DND-41 (cell line): ENCODE results near the gene C10orf90.

Experiments used
- ATAC-seq: fragments of 200-7000 bp; cut with Tn5 transposase; 3 replicates; pipeline ENCODE4 v1.9.1; 2021; ENCODE audit warnings: low read depth; ENCODE audit not compliant: insufficient read depth
- DNase-seq: peaks from one replicate; pipeline ENCODE4 v3.0.0-alpha.2; 2020
- H2AFZ ChIP-seq: 2 replicates; pipeline ENCODE4 v1.6.0; 2012; ENCODE audit warnings: low read depth, low read length
- H3K27ac ChIP-seq: 2 replicates; pipeline ENCODE4 v1.5.1; 2012; ENCODE audit warnings: low read length, inconsistent platforms
- H3K27me3 ChIP-seq: fragments of 200-600 bp; sonication (generic); 2 replicates; pipeline ENCODE4 v1.6.0; 2012; ENCODE audit warnings: low read length, mild to moderate bottlenecking, inconsistent platforms; ENCODE audit not compliant: insufficient read depth, poor library complexity
- H3K36me3 ChIP-seq: 2 replicates; pipeline ENCODE4 v1.5.1; 2012; ENCODE audit warnings: low read length, inconsistent platforms; ENCODE audit not compliant: insufficient read depth
- H3K4me1 ChIP-seq: 2 replicates; pipeline ENCODE4 v1.5.1; 2012; ENCODE audit warnings: mild to moderate bottlenecking, low read length; ENCODE audit not compliant: insufficient read depth
- H3K4me2 ChIP-seq: 2 replicates; pipeline ENCODE4 v1.6.0; 2012; ENCODE audit warnings: mild to moderate bottlenecking, moderate library complexity, low read length, inconsistent platforms; ENCODE audit not compliant: insufficient read depth
- H3K4me3 ChIP-seq, 2 experiments: fragments of 200-600 bp in 1 of 2; shearing (Covaris generic) in 1 of 2; 2 replicates each; pipeline ENCODE4 v1.5.1; 2012 to 2016; ENCODE audit warnings: inconsistent platforms in 2 of 2, low read length in 2 of 2, mild to moderate bottlenecking in 2 of 2, low read depth in 1 of 2, moderate library complexity in 1 of 2
- H3K79me2 ChIP-seq: 2 replicates; pipeline ENCODE4 v1.6.0; 2012; ENCODE audit warnings: low read length, inconsistent platforms; ENCODE audit not compliant: insufficient read depth
- H3K9ac ChIP-seq: 2 replicates; pipeline ENCODE4 v1.6.0; 2012; ENCODE audit warnings: low read depth, mild to moderate bottlenecking, inconsistent platforms, low read length, moderate library complexity
- H3K9me3 ChIP-seq: 2 replicates; pipeline ENCODE4 v1.5.1; 2012; ENCODE audit warnings: low read length, moderate library complexity, mild to moderate bottlenecking, inconsistent platforms; ENCODE audit not compliant: insufficient read depth, severe bottlenecking
- H4K20me1 ChIP-seq: 2 replicates; pipeline ENCODE4 v1.6.0; 2012; ENCODE audit warnings: low read length; ENCODE audit not compliant: insufficient read depth
- CTCF ChIP-seq: IDR thresholded peaks from 2 replicates; pipeline ENCODE4 v1.5.1; 2012; ENCODE audit warnings: borderline replicate concordance, low read length, moderate library complexity, mild to moderate bottlenecking; ENCODE audit not compliant: poor library complexity, severe bottlenecking; ENCODE audit errors: extremely low read depth
- EZH2 ChIP-seq: IDR thresholded peaks from 3 replicates; pipeline ENCODE4 v1.6.1; 2012; ENCODE audit warnings: borderline replicate concordance, low read depth, mild to moderate bottlenecking, moderate library complexity, low read length, inconsistent platforms; ENCODE audit not compliant: severe bottlenecking

The C10orf90 gene

GRCh38 chr10:126683466-126683865 lies 13.0 kb upstream of the C10orf90 start:
- Histone ChIP-seq H3K9me3 (no peaks in the 10 kb centered on the region), H3K36me3 (no peaks in the 10 kb centered on the region), H3K79me2 (no peaks in the 10 kb centered on the region), H3K27ac (no peak overlapping the region), H4K20me1 (no peaks in the 10 kb centered on the region), H2AFZ (no peak overlapping the region), H3K9ac (no peak overlapping the region), H3K4me1 (no peaks in the 10 kb centered on the region), H3K27me3 (no peaks in the 10 kb centered on the region), H3K4me2 (no peak overlapping the region), H3K4me3 (no peak overlapping the region)
- no peak for ATAC-seq
- DNase-seq: no peak
- no peak for TF ChIP-seq EZH2
- no peak for TF ChIP-seq CTCF

- Histone ChIP-seq H4K20me1 (no peaks in the 10 kb centered on the region), H3K4me2 (no peak overlapping the region), H3K36me3 (no peaks in the 10 kb centered on the region), H2AFZ (no peak overlapping the region), H3K4me1 (no peaks in the 10 kb centered on the region), H3K9me3 (no peaks in the 10 kb centered on the region), H3K9ac (no peak overlapping the region), H3K79me2 (no peaks in the 10 kb centered on the region), H3K27me3 (no peaks in the 10 kb centered on the region), H3K27ac (no peak overlapping the region), H3K4me3 (no peak overlapping the region)
- ATAC-seq (no peak), DNase-seq (no peak)
- TF ChIP-seq EZH2 (no peak), CTCF (no peak)
Observed at GRCh38 chr10:126675656-126676438, 5.4 kb upstream of the C10orf90 start.

GRCh38 chr10:126674741-126675515 lies 4.4 kb upstream of the C10orf90 start:
- Histone ChIP-seq H3K4me1 (no peaks in the 10 kb centered on the region), H3K36me3 (no peaks in the 10 kb centered on the region), H3K27ac (no peak overlapping the region), H2AFZ (no peak overlapping the region), H3K9ac (no peak overlapping the region), H4K20me1 (no peaks in the 10 kb centered on the region), H3K9me3 (no peaks in the 10 kb centered on the region), H3K4me2 (no peak overlapping the region), H3K4me3 (no peak overlapping the region), H3K79me2 (no peaks in the 10 kb centered on the region), H3K27me3 (no peaks in the 10 kb centered on the region)
- TF ChIP-seq EZH2: no peak
- TF ChIP-seq CTCF: no peak
- no peak for ATAC-seq
- DNase-seq: no peak
